ENCODE data around the gene SLC43A2.

The SLC43A2 gene

DNA sequence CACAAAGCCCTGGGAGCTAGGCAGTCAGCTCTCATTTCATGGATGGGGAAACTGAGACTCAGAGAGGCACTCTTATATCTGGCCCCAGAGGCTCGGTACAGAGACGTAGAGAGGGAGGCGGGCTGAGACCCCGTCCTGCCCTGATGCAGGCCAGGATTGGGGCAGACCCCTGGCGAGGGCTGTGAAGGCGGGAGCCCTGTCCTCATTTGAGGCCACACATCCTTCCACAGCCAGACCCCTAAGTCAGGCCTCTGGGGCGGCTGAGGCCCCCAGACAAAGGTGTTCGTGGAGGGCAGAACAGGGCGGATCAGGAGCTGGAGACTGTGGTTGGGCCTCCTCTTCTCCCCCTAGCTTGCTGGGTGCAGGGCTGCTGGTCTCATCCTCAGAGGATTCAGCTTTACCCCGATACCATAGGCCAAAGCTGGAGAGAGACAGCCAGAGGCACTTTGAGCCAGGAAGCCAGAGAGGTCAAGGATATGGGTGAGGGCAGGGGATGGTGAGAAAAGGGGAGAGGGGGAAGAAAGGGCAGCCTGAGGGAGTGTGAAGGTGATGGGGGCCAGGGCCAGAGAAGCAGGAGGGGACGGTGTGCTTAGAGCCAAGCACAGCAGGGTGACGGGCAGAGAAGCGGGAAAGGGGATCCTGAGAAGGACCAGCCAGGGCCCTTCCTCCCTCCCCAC is 17.7 kb upstream of the SLC43A2 start:
- H2AFZ ChIP-seq: no peak overlapping the region
- no peaks in the 10 kb centered on the region for H3K27me3 ChIP-seq (ENCODE audit: control insufficient read depth, insufficient read depth, low read length)
- peak overlapping the region; percentile 30 for H3K27ac ChIP-seq
- no peaks in the 10 kb centered on the region for H3K36me3 ChIP-seq (ENCODE audit: control insufficient read depth, insufficient read depth, low read length)
- H3K9me3 ChIP-seq (ENCODE audit: control insufficient read depth, low read length): no peaks in the 10 kb centered on the region
- no peak overlapping the region for H3K4me3 ChIP-seq (ENCODE audit: low read depth, low read length)
- H3K4me1 ChIP-seq: peaks cover 7% of the 10 kb centered on the region
- peak overlapping the region; percentile 38 for H3K4me2 ChIP-seq (ENCODE audit: low read length)
- TF ChIP-seq, protein P1, sequence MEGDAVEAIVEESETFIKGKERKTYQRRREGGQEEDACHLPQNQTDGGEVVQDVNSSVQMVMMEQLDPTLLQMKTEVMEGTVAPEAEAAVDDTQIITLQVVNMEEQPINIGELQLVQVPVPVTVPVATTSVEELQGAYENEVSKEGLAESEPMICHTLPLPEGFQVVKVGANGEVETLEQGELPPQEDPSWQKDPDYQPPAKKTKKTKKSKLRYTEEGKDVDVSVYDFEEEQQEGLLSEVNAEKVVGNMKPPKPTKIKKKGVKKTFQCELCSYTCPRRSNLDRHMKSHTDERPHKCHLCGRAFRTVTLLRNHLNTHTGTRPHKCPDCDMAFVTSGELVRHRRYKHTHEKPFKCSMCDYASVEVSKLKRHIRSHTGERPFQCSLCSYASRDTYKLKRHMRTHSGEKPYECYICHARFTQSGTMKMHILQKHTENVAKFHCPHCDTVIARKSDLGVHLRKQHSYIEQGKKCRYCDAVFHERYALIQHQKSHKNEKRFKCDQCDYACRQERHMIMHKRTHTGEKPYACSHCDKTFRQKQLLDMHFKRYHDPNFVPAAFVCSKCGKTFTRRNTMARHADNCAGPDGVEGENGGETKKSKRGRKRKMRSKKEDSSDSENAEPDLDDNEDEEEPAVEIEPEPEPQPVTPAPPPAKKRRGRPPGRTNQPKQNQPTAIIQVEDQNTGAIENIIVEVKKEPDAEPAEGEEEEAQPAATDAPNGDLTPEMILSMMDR (IDR thresholded peaks at IDR 0.05): no peak
- H3K9ac ChIP-seq: no peak overlapping the region
- no peaks in the 10 kb centered on the region for H3K79me2 ChIP-seq

DNA sequence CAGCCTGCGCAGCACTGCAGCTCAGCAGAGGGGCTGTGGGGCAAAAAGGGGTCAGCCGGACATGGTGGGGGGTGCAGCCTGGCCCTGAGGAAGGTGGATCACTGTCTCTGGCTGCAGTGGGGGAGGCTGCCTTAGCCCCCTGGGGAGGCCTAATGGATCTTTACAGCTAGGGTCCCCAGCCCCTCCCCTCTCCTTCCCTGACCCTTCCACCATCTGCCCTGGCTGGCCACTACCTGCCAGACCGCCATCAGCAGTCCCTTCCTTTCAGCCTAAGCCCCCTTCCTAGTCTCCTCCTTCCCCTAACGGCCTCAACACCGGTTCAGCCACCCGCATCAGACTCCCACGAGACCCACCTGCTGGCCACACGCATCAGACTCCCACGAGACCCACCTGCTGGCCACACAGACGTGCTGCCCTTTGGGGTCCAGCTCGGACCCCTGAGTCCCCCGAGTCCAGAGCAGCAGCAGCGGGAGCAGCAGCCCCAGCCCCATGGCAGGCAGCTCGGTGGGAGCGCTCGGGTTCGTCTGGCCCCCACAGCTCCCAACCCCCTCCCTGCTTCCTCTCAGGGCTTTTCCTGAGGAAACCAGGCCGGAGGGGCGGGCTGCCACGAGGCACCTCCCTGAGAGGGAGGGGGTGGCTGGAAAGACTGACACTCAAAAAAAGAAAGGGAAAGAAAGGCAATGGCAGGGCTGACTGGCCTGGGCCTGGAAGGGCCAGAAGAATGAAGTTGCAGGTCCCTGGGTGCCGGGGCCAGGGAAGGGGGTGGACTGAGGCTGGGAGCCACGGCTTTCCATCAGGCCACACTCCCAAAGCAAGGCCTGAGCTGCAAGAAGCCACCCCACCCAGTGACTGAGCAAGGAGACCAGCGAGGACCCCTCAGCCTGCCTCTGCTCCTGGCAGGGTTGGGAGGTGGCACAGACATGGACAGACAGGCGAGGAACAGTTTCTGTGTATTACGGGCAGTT is 16.9 kb upstream of the SLC43A2 start, which contains the start of gene SCARF1:
Gene SCARF1, minus strand, starts transcription at position 526 of the 965 bp plus-strand sequence. Its CDS starts 35 bp downstream, at position 491.
- Histone ChIP-seq H3K27me3 (ENCODE audit: control insufficient read depth, insufficient read depth, low read length) (no peaks in the 10 kb centered on the region), H3K36me3 (ENCODE audit: control insufficient read depth, insufficient read depth, low read length) (no peaks in the 10 kb centered on the region), H3K27ac (peak within 1 kb of the TSS; percentile 54), H2AFZ (no peak within 1 kb of the TSS), H3K9ac (no peak within 1 kb of the TSS), H3K4me1 (peaks cover 11% of the 10 kb centered on the region), H3K4me3 (ENCODE audit: low read depth, low read length) (peak within 1 kb of the TSS; percentile 51), H3K79me2 (no peaks in the 10 kb centered on the region), H3K9me3 (ENCODE audit: control insufficient read depth, low read length) (no peaks in the 10 kb centered on the region), H3K4me2 (ENCODE audit: low read length) (peak within 1 kb of the TSS; percentile 38)
- TF ChIP-seq, protein P1 (IDR thresholded peaks at IDR 0.05): no peak

DNA sequence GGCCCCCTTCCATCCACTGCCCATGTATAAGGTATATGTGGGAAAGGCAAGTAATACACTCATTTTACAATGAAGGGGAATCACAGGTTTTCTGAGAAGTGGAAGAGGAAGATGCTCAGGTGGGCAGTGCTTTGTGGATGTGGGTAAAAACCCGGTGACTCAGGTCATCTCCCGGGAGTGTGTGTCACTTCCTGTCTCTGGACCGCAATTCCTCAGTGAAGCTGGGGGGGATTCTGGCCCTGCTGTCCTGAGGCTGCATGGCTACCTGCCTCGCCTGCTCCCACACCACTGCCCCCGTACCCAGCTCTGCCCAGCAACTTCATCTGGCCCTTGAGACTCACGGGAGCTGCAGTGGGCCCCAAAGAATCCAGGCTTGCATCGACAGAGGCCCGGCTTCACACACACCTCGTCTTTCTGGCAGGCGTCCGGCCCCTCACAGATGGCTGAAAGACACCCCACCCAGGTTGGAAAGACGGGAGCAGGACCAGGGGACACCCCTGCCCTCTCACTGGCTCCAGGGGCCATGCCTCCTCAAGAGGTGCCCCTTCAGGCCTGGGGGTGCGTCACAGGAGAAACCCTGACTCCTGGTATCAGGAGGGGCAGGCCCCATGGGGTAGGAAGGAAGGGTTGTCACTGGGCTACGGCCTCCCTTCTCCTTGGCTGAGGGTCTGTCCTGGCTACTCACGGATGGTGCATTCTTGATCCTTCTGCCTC is 16.0 kb upstream of the SLC43A2 start:
- H3K36me3 ChIP-seq (ENCODE audit: control insufficient read depth, insufficient read depth, low read length): no peaks in the 10 kb centered on the region
- H3K27ac ChIP-seq: peak overlapping the region; percentile 54
- no peak overlapping the region for H3K9ac ChIP-seq
- no peaks in the 10 kb centered on the region for H3K79me2 ChIP-seq
- peaks cover 13% of the 10 kb centered on the region for H3K4me1 ChIP-seq
- H3K27me3 ChIP-seq (ENCODE audit: control insufficient read depth, insufficient read depth, low read length): no peaks in the 10 kb centered on the region
- H3K4me2 ChIP-seq (ENCODE audit: low read length): peak overlapping the region; percentile 23
- peak overlapping the region; percentile 51 for H3K4me3 ChIP-seq (ENCODE audit: low read depth, low read length)
- TF ChIP-seq, protein P1 (IDR thresholded peaks at IDR 0.05): no peak
- H3K9me3 ChIP-seq (ENCODE audit: control insufficient read depth, low read length): no peaks in the 10 kb centered on the region
- H2AFZ ChIP-seq: no peak overlapping the region

DNA sequence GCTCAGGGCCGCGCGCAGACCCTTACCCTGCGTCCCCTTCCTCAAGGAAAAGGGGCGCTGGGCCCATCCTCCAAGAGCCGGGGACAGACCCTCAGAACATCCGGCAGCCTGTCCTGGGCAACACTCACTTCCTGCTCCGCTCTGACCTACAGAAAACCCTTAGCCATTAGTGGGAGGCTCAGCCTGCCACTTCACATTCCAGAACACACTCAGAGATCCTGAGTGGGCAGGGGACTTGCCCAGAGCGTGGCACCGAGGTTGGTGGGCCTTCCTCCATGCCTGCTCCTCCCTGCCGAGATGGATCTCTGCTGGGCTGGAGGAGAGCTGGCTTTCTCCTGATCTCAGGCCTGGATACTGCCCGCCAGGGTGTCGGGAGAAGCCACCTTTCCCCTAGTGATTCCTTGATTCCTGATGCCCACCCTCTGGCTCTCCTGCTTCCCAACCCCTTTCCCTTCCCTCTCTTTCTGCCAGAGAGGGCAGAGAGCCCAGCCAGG is 15.4 kb upstream of the SLC43A2 start:
- Histone ChIP-seq H3K27me3 (ENCODE audit: control insufficient read depth, insufficient read depth, low read length) (no peaks in the 10 kb centered on the region), H3K36me3 (ENCODE audit: control insufficient read depth, insufficient read depth, low read length) (no peaks in the 10 kb centered on the region), H3K27ac (peak overlapping the region; percentile 42), H2AFZ (peak overlapping the region; percentile 77), H3K4me3 (ENCODE audit: low read depth, low read length) (no peak overlapping the region), H3K9me3 (ENCODE audit: control insufficient read depth, low read length) (no peaks in the 10 kb centered on the region), H3K4me2 (ENCODE audit: low read length) (peak overlapping the region; percentile 66), H3K9ac (no peak overlapping the region), H3K4me1 (peaks cover 19% of the 10 kb centered on the region), H3K79me2 (no peaks in the 10 kb centered on the region)
- TF ChIP-seq, protein P1 (IDR thresholded peaks at IDR 0.05): no peak

Measured in parathyroid adenoma (tissue), 2 donors.